Anterior cingulate cortex (tissue), 58 donors: ENCODE measurements around the gene RGSL1.

Source experiments
- DNase-seq, 58 donors: peaks; one replicate each; lab custom pipeline; 2025; lab: John Stamatoyannopoulos, UW

Gene RGSL1

DNA sequence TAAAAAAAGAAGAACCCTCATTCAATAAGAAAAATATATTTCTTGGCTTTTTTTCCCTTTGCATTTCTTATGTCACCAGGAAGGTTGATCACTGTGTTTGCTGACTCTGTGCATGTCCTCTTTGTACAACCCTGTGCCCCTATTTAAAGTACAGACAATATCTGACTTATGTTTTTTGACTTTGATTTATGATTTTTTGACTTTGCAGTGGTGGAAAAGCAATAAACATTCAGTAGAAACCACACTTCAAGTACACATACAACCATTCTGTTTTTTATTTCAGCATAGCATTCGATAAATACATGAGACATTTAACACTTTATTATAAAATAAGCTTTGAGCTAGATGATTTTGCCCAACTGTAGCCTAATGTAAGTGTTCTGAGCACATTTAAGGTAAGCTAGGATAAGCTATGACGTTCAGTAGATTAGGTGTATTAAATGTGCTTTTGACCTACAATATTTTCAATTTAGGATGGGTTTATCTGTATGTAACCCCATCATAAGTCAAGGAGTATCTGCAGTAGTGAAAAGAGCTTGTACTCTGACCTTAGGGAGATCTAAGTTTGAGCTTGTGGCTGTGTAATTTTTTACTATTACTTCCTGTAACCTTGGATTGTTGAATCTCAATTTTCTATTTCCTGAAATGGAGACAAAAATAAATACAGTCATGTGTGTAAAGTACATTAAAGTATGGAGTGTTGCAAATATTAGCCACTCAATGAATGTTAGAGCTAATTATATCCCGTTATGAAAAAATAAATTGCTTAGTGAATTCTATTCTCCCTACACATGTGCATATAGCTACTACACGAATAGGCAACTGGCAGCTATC is 137.9 kb downstream of the RGSL1 start:
- no peak for DNase-seq

DNA sequence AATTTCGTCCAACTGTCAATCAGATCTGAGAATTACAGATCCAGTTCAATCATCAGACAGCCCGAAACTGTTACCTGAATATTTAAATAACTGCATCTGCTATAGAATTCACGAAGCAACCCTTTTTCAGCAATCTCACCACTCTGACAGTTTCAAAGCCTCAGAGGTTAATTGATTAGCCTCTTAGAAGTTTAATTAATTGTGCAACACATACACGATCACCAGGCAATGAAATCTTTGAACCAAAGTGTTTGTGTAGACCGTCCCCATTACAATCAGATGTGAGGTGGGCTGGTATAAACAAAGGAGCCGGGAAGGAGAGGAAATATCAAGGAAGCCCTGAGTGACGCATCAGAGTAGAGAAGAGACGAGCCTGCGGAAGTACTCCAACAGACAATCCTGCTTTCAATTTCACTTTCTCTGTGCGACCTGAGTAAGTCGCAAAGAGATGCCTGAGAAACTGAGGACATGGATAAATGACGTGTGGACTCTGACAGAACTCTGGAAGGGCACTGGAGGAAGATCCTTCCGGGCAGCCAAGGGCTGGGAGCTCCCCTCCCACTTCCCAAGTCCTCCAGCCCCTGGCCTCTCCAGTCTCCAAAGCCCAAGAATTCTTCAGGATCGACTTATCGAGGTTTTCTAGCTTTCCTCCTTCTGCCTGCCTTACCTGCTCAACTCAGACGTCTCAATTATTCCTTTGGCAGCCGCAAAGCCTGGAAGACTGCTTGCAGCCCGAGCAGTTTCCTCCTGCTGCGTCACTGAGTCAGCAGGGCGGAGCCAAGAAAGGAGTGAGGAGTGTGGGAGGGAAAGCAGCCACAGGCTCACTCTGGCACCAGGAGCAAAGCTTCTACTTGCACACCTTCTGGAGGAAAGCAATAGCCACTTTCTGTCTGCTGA is 138.8 kb downstream of the RGSL1 start, which contains the start of gene RNASEL:
Gene RNASEL (minus strand): TSS at position 757 of the 897 bp plus-strand sequence. CDS start 2,450 bp downstream, outside the sequence.
- peak in 50 of 58 donors; percentile 16 to 79 (median 50) for DNase-seq

DNA sequence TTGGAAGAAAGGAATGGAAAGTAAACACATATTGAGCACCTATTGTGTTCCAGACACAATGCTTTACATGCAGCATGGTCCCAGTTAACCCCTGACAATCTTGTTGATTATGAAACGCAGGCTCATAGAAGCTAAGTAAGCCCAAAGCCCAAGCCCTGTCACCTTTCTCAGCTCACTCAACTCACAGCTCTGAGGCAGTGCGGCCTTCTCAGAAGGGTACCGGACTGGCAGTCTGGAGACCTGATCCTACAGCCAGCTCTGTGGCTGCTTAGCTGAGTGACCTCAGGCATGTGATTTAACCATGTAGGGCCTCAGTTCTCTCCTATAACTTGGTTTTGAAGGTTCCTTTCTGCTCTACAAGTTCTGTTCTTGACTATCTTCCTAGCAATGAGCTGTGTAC is 139.6 kb downstream of the RGSL1 start:
- DNase-seq = no peak

DNA sequence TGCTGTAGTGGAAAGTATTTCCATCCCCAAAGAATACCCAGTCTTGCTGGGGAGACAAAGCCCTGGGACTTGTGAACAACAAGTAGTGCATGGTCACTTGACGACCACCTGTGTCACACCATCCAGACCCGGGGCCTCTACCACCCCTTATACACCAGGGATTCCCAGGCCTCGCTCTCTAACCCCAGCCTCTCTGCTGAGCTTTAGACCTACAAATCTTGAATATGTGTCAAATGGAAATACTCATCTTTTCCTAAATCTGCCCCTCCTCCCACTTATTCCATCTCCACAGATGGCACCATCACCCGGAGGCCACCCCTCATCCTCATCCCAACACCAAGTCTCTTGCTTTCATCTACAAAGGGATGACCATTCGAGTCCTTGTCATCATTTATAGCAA is 140.0 kb downstream of the RGSL1 start:
- DNase-seq = no peak

DNA sequence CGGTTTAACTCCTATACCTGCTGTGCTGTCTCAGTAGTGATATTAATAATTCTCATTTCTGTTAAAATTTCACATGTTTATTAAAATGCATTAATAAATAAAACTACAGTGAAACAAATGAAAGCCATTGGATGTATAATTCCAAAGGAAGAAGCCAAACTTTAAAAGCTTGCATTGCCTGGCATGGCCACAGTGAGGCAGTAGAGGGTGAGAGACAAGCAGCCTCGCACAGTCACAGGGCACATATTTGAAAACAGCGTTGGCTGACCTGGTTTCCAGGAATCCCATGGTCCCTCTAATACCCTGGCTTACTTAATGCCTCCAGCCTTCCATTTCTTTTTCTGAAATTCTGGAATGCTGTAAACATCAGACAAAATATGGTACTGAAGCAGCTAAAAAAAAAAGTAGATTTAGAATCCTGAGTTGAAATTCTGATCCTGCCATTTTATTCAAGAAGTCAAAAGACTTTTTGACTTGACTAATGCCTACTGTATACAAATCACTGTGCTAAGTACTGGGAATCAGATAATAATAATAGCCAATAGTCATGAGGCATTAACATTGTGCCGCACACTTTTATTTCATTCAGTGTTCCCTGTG is 145.8 kb downstream of the RGSL1 start:
- DNase-seq = peak in 39 of 58 donors; percentile 7 to 74 (median 32)

DNA sequence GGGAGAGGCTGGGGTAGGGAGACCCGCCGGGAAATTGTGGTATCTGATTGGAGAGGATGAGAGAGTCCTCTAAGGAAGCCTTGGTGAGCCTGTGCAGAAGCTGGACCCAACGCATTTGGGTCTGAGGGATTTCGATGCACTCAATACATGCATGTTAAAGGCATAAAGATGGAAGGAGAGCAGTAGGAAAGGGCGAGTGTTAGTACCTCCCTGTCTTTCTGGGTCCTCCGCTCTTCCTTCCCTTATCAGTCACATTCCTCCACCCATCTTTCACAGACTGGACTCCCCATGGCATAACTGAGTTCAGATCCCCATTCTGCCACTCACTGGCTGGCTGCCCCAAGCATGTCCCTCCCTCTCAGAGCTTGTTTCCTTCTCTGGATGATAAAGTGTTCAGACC is 147.0 kb downstream of the RGSL1 start:
- DNase-seq = no peak

DNA sequence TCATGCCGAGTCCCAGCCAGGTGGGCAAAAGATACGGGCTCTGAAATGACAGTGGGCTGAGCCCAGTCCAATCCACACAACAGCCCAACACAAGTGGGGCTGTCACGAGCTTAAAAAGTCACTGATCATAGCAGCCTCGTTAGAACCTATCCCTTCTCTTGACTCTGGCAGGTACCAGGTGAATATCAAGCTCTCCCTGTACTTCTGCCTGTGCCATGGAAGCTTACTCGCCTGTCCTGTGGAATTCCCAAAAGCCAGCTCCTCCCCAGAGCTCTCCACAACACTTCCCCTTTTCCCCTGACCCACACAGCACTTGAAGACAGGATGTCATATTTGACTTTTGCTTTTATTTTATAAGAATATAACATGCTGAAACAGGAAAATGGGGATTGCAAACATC is 148.3 kb downstream of the RGSL1 start:
- no peak for DNase-seq

DNA sequence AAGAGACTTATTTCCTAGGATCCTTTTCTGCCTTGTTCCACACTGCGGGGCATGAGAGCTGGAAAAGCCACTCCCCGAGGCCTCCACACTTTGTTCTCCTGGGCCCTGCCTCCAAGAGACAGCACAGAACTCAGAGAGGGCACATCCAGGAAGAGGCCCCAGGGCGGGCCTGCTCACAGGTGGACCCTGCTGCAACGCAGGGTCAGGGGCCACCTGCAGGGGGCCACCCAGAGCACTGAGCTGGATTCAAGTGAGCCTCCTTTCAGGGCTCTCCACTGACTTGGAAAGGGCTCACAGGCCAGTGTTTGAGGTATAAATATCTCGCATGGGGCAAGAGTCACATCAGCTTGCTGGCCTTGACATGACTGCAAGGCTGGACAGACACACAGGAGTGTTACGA is 149.4 kb downstream of the RGSL1 start:
- no peak for DNase-seq

DNA sequence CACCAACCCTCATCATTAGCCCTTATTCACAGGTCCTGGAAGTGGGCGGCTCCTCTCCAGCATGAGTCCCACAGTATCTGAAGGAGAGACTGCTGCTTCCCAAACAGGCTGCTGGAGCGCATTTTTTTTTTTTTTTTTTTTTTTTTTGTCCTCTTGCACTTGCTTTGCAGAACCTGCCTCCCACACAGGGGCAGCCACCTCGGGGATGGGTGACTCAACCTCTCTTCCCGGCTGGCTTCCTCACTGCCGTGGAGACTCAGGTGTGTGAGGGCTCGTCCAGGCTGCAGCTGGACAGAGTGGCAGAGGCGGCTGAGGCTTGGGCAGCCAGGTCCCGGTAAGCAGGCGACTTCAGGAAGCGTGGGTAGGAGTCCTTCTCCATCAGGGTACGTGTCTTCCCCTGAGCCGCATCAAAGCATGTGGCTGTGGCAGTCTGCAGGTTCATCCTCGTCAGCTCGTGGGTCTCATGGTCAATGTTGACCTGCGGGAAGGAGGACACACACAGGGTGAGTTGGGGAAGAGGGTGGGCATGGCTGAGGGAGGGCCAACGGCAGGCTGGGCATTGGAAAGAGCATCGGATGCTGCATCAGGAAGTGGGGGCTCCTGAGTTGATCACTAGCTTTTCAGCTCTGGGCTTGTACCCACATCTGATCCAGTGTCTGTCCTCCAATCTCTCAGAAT is 150.2 kb downstream of the RGSL1 start:
- no peak for DNase-seq

DNA sequence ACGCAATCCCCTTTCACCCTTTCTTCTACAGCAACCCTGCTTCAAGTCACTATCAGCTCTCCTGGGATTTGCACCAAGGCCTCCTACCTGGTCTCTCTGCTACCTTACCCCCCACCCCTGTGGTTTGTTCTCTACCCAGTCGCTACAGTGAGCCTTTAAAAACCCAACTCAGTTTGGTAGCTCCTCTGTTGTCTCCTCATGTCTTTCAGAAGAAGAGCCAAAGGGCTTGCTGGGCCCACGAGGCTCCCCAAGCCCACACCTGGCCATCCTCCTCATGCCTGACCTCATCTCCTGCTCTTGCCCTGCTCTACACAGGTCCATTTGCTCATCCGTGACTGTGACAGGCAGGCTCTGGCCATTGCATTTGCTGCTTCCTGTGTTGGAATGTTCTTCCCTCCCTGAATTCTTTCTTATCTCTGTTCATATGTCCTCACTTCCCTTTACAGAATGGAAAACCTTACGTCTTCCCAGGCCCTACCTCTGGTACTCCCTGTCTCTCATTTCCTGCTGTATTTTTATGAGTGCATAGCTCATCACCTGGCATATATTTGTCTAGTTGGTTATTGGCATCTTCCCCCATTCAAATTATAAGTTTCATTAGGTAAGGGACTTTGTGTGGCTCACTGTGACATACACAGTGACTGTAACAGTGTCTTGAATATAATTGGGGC is 150.9 kb downstream of the RGSL1 start:
- DNase-seq = no peak

DNA sequence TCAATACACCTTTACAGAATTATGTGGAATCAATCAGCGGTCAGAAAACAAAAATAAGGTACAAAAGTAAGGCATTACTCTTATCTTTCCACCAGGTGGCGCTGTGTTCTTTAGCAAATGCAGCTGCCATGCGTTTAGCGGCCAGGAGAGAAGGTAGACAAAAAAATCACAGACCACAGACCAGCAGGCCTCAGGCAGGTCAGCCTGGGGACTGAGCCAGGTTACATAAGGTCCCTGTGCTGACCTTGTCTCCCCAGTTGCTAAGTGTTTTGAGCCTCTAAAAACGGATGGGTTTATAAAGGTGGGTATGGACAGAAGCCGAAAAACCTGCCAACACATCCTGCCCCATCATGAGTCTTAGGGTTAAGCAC is 151.5 kb downstream of the RGSL1 start:
- DNase-seq = peak in 42 of 58 donors; percentile 10 to 72 (median 40)

DNA sequence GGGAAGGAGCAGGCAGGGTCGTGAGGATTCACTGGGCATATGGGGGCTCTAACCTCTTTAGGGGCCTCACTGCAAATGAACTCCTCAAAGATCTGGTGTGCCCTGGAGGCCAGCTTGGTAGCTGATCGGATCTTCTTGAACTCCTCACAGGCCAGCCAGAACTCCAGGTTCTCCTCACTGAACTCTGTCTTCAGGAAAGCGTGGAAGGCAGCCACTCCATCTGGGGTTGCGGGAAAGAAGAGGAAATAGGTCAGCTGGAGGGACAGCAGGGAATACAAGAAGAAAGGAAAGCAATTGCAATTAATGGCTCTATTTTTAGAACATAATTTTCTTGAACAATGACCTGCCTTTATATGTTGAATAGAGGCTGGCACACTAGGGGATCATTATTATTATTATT is 152.0 kb downstream of the RGSL1 start:
- DNase-seq = peak in 2 of 58 donors; percentile 7 to 58

DNA sequence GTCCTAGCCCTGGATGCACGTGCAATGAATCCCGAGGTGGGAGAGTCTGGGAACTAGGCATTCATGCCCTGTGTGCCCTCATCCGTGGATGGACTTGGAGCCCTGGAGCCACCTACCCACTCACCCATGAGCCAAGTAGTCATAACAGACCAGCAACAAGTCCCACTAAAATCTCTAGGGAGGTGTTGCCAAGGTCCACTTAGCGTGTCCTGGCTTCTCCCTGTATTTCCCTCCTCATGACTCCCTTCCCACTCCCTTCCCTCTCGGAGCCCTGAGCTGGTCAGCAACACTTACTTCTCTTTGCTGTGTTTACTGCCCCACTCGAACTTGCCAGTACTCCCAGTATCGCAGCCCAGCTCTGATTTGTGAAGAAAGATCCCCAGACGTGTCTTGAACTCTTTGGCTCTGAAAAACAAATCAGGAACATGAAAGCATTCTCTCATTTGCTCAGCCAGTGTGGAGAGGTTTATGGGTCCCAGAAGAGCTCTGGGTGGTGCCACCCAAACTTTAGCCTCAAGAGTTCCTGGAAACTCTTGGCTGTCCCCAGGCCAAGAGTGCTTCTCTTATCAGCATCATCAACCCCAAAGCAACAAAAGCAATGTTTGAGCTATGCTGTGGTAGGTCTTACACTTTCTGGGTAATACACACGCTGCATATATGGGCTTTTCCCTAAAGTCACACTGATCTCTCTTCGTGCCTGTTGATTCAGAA is 153.1 kb downstream of the RGSL1 start:
- peak in 2 of 58 donors; percentile 1 to 5 for DNase-seq

DNA sequence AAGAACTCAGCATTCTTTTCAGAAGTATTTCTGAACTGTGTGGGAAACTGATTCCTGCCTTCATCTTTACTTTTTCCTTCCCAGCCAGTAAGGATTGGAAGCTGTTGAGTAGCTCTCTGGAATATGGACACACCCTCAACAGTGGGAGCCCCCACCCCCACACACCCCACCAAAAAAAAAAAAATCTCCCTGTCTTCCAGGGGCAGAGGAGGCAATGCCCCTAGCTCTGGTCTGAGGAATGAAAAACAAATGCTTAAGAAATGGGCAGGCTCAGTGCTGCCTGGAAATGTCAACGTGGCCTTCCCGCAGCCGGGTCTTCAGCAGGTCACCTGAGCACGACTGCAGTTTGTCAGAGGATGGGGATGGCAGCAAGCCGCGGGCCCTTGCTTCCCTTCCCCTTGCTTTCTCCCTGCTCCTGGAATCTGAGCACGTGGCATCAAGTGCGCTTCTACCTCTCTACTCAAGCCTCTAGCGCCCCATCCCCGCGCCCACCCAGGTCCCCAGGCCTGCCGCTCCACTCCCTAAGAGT is 153.8 kb downstream of the RGSL1 start:
- DNase-seq = peak in 1 of 58 donors; percentile 9

DNA sequence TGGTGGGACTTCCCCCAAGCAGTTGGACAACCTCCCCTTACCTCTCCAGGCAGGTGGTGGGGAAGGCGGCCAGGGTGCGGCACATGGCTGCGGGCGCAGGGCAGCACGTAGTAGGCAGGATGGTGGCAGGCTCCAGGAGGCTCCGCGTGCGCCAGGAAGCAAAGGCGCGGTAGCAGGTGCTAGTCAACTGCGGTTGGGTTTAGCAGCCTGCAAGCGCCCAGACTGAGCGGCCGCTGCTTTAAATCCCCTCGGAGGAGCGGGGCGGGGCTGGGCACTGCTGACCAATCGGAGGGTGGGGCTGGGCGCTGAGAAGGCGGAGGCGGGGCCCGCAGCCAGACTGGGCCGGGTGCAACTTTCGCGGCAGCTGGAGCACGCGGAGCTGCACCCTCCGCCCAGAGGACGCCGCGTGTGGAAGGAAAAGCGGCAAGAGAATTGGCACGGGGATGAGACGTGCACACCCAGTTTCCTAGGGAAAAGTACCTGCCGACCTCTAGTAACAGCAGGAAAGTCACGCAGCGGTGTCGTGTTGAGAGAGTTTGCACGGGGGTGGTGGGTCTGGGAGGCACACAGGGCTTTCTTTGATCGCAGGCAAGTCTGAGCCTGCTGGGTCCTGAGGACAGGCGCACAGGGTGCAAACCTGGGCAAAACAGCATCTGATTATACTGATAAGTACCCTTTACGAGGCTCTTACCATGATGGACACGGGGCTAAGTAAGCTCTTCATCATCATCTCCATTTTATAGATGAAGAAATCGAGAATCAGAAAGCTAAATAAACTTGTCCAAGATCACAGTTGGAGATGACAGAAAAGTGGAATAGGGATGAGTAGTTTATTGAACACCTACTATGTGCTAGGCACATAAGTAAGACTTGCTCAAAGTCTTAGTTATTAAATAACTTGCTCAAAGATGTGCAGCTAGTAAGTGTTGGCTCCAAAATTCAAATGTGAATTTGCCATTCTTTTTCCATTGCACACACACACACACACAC is 154.5 kb downstream of the RGSL1 start, which contains the start of gene RGS16:
Gene RGS16 (minus strand): TSS at position 215 of the 990 bp plus-strand sequence. CDS start 130 bp downstream, at position 85.
- peak; percentile 16 to 93 (median 85) for DNase-seq

DNA sequence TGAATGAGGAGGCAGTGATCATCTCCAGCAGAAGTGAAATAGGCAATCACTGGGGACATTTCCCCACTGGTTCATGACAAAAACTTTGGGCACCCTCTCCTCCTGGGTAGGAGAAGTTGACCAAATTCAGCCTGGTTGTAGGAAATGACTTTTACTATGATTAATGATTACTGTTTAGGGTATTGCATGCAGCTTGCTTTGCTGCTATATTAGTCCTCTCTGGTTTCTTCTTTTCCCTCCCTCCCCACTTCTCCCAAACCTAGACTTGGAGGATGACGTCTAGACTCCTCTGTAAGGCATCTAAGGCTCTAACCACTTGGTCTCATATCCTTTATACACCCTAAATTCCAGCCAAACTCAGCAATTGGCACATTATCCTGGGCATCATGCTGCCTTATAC is 157.6 kb downstream of the RGSL1 start:
- DNase-seq = no peak

DNA sequence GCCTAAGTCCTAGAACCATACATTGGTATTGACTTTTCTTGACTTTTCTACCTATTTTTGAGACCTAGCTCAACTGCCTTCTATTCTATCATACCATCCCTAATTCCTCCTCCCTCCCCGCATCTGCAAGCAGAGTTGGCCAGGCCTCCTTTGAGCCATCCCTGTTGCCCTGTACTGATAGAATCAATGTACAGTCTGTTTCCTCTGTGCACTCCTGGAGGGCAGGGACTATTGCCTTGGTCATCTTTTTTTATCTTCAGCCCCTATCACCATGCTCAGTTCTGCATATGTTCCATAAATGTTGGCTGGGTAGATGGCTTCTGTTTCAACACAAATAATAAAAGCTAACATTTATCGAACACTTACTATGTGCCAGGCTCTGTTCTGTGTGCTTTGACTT is 158.3 kb downstream of the RGSL1 start:
- DNase-seq = no peak
